Measurements from ENCODE around the gene SRPK3.

Gene SRPK3

GRCh38 chrX:153831429-153832150 is 50.7 kb downstream of the SRPK3 start:
- H3K9me3 ChIP-seq, result no peaks in the 10 kb centered on the region
- H3K27ac ChIP-seq, result no peak overlapping the region
- intact Hi-C loops (cut with DNase I; ENCODE audit: low total_unique reads), result no loop called here
- peaks cover 0 to 27% (median 4%) of the 10 kb centered on the region in 4 donors for H3K4me1 ChIP-seq
- H3K36me3 ChIP-seq, result no peaks in the 10 kb centered on the region
- no peaks in the 10 kb centered on the region for H3K27me3 ChIP-seq
- no peak overlapping the region for H3K4me3 ChIP-seq
- TF ChIP-seq CTCF (IDR thresholded peaks at IDR 0.05), result no peak
- DNase-seq, result no peak

- no peak for DNase-seq
- Histone ChIP-seq H3K9me3 (no peaks in the 10 kb centered on the region), H3K27me3 (no peaks in the 10 kb centered on the region), H3K4me3 (no peak overlapping the region), H3K4me1 (peaks cover 0 to 26% (median 4%) of the 10 kb centered on the region in 4 donors), H3K36me3 (no peaks in the 10 kb centered on the region), H3K27ac (no peak overlapping the region)
- no peak for TF ChIP-seq CTCF (IDR thresholded peaks at IDR 0.05)
- intact Hi-C loops (cut with DNase I; ENCODE audit: low total_unique reads), result no loop called here
Observed at GRCh38 chrX:153832728-153833127, 51.9 kb downstream of the SRPK3 start.

All from tibial artery (tissue), 4 donors.